ENCODE results near the gene TARS1.
A peak's percentile ranks its signal among the peaks of the same experiment; 100 is the strongest.

TARS1 gene

DNA sequence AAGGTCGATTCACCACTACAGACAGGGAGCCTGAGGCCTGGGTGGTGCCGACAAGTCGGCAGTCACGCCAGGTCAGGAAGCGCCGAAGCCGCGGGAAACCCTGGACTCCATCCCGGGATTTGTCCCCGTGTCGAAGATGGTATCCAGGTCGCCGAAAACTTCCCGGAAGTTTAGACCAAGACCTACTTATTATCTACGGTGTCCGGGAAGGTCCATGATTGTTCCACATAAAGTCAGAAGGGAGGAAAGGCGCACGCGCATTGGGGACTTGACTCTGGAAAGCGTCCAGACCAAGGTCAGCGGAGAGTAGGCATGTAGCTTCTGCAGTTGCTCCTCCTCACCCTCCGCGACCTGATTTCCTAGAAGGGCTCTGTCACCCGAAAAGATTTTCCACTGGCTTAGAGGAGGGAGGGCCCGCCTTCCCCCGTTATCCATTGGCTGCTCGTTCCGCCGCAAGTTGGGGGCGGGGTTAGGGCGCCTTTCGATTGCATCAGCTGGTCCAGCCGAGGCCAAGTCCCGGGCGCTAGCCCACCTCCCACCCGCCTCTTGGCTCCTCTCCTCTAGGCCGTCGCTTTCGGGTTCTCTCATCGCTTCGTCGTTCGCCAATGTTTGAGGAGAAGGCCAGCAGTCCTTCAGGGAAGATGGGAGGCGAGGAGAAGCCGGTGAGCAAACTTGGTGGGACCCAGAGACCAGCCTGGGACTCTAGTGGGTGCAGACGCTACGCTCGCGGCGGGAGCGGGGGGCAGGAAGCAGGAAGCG lies at the start of gene TARS1:
Gene TARS1, plus strand, starts transcription at position 484 of the 759 bp plus-strand sequence. Its CDS starts 122 bp downstream, at position 606.
- DNase-seq = peak; percentile 98

DNA sequence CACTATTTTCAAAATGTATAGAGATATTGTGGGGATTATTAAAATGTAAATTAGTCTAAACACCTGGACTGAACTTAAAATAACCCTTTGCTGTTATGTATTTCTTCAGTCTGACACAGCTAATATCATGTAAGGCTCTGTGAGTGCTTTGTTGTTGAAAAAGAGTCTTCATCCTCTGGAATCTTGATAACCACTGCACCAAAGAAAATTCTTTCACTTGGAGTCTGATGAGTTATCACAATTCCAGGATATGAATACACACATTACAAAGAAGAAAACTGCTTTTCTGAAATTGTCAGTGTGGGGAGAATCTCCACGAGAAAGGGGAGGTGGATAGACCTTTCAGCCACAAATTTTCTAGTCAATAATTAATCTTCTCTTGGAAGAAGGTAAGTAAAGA lies 42.3 kb upstream of the TARS1 start:
- DNase-seq = no peak

DNA sequence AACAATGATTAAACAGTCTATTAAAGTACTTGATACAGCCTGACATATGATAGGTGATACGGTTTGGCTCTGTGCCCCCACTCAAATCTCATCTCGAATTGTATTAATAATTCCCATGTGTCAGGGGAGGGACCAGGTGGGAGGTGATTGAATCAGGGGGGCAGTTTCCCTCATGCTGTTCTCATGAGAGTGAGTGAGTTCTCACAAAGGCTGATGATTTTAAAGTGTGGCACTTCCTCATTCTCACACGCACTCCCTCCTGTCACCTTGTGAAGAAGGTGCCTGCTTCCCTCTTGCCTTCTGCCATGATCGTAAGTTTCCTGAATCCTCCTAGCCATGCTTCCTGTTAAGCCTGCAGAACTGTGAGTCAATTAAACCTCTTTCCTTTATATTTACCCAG lies 40.1 kb upstream of the TARS1 start:
- no peak for DNase-seq

DNA sequence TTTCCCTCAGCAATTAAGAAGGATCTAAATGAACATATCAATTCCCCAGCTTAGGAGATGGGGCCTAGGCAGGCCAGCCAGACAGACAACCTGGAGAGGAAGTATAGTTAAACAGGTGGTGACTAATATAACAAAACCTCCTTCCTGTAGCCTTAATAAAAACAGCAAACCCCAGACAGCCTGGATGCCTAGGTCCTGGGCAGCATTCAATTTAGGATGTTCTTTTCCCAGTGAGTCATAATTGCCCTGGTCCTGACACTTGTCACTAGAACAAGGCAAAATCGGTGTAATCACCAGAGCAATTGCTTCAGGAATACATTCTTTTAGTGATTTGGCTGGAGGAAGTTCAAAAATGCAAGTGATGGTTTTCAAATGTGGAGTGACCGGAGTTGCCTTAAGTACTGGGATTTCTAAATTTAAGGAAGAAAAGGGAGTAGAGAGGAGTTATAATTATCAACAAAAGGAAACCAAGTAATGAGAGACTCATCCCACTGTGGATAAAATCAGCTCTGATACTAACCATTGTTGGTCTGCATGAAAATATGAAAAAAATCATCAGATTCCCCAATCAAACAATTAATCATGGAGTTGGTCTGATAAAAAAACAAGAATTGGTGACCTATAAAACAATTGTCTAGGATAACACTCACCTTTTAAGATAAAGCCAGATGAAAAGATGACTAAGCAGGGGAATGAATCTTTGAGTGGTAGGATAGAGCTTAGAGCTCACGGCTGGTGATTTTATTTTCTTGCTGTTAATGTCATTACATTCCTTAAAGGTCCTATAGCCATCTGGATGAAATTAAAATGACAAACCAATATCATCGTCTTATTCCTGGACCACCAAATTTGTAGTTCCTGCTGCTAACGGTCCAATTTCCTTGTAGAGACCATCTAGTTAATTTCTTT lies 39.0 kb upstream of the TARS1 start:
- DNase-seq = no peak

DNA sequence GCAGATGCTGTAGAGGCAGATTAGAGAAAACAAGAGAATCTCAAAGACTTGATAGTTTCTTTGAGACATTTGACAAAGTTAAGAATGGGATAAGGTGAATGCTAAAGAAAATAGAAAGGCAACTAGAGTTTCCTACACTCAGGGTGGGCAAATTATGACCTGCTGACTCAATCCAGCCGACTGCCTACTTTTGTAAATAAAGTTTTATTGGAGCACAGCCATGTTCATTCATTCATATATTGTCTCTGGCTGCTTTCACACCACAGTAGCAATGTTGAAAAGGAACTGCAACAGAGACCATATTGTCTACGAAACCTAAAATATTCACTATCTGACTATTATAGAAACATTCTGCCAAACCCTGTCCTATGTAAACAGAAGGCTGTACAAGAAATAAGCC lies 37.6 kb upstream of the TARS1 start:
- DNase-seq = no peak

DNA sequence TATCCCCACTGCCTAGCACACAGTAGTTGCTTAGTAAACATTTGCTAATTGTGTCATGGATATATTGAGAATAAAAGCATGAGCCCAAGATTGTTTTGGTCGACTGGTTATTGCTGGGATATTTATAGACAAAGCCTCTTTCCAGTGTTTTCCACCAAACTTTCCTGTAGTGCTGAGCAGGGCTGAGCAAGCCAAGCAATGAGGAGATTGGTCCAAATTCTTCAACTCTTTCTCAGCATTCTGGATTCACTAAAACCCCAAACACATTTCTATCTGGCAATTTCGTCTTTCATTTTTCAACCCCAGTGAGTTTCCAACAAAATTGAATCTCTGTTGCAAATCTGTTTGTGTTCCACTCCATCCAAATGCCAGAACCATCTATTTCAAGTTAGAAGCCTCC lies 31.9 kb upstream of the TARS1 start:
- no peak for DNase-seq

DNA sequence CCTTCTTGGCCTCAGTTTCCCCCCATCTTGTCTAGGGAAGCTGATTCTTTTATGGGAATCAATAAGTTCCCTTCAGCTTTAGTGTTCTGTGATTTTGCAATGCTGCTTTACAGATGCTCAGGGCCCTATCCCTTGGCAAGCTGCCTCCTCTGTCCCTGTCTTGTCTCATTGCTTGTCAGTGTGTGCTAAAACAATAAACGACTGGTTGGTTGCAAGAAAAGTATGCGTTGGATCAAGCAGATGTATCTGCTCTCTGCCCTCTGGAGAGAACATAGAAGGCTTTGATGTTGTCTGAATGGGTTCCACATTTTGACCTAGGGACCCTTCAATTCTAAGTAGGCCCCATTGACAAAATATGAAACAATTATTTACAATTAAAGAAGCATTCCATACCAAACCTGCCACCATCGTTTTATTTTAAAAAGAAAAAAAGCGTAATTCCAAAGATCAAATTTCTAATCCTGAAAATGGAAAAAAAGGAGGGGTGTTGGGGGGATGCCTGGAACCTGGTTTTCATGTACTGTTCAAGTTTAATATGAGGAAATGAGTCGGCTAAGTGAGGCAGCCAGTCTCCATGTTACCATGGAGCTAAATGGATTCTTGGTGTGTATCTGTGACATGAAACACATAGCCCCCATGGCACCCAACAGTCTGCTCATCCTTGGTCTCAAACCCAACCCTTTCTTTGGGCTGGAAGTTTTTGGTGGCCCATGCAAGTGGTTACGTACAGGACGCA lies 31.2 kb upstream of the TARS1 start:
- no peak for DNase-seq

DNA sequence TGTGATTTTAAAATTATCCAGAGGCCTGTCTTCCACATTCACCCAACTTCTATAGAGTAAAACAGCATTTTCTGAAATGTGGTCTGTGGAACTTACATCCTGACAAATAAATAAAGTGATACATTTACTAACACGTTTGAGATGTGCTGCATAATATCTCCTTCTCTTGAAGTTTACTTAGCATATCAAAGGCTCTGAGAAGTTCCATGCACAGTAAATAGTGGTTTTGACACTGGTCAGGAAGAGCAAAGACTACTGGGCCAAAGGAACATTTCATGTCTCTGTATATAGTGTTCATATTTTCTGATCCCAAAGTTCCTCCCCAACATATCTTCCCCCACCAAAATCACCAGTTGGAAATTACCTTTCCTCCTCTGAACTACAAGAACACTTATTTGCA lies 30.5 kb upstream of the TARS1 start:
- DNase-seq = no peak

DNA sequence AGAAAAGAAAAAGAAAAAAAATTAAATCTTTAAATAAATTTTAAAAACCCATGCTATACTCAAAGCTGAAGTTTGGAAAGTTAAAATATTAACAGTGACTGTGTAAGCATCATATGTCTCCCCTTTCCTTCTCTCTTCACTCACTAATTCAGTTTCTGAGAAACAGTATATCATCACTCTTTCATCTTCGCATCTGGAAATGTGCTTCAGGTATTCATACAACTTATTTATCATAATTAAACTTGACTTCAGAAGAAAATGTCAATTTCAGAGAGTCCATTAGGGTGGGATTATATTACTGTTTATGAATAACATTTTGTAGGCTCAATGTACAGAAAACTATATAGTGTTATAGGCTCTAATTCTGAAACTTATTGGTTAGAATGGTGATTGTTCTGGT lies 29.3 kb upstream of the TARS1 start:
- DNase-seq = no peak

DNA sequence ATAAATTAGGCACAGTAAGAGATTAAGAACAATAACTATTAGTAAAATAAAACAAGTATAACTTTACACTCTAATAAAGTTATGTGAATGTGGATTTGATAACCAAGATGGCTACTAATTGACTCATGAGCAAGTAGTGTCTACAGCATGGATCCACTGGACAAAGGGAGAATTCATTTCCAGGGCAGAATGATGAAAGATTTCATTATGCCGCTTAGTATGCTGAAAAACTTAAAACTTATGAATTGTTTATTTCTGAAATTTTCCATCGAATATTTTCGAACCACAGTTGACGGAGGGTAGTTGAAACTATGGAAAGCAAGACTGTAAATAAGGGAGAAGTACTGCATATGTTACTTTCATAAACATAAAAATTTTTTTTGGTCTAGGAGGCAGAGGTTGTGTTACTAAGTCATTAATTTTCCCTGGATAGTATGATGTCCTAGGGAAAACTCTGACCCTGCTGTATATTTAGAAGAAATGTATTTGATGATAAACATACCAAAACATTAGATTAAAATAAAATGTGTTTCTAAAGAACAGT lies 24.9 kb upstream of the TARS1 start:
- no peak for DNase-seq

DNA sequence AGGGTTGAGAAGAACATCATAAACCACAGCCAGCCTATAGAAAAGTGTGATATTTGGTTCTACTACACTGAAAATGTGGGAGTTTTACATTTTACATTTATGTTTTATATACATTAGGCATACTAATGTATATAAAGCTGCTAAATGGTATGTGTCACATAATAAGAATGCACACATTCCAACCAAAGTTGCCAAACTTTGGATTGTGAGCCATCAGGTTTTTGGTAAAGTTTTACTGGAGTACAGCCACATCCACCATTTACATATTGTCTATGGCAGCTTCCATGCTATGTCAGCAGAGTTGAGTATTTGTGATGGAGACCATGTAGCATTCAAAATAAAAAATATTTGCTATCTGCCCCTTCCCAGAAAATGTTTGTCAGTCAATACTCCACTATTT lies 23.1 kb upstream of the TARS1 start:
- no peak for DNase-seq

DNA sequence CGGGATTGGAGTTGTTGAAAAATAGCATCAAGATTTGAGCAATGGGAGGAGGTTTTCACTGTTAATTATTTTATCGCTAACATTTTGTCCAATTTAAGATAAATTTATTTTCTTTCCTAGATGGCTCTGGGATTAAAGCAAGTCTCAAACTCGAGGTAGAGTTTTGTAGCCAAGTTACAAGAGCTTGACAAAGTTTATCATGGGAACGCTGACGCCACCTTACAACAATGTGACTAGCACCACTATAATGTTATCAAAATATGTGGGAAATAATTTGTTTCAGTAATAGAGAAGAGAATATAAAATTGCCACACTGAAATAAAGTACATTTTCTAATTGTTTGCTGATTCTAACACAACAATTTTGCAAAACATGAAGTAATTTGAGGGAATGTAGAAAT lies 19.8 kb upstream of the TARS1 start:
- DNase-seq = no peak

DNA sequence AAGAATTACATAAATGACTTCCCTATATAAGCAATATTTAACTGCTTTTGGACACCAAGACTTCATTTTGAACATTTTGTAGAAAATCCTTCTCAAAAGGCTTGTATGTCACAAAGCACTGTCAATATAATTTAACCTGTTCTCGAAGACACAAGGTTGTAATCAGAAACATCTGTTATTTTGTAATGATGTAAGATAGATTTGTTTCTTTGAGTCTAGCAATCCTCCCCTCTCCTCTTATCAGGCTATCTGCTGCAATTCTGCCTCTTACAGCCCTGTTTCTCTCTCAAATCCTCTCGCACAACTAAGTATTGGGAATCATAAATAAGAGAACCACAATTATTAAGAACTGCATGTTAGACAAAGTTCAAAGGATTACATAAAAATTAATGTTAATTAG lies 18.6 kb upstream of the TARS1 start:
- no peak for DNase-seq

DNA sequence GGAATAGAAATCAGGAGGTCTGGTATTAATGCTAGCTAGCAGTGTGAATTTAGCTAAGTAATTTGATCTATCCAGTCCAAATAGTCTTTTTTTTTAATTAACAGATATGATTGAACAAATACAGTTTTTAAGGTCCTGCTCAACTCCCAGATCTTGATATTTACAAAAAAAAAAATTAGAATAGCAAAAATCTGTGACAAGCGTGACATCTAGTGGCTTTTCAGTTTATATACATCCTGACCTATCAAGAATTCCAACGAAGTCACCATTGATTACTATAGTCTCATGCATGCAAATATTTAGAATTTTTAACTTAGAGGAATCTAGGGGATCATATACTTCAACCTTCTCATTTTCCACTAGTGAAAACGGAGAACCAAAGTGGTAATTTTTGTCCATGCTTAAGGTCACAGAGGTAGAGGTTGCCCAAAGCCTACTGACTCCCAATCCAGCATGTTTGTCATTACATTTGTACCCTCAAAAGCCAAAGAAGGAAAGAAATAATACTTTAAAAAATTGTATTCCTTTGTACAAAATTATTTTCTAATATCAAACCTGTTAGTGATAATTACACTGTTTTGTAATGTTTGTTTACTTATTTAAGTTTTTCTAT lies 17.6 kb upstream of the TARS1 start:
- no peak for DNase-seq

DNA sequence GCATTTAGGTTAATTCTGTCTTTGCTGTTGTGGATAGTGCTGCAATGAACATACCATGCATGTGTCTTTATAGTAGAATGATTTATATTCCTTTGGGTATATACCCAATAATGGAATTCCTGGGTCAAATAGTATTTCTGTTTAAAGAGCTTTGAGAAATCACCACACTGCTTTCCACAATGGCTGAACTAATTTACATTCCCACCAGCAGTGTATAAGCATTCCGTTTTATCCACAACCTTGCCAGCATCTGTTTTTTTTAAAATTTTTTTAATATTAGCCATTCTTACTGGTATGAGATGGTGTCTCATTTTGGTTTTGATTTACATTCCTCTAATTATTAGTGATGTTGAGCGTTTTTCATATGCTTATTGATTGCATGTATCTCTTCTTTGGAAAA lies 15.5 kb upstream of the TARS1 start:
- no peak for DNase-seq

DNA sequence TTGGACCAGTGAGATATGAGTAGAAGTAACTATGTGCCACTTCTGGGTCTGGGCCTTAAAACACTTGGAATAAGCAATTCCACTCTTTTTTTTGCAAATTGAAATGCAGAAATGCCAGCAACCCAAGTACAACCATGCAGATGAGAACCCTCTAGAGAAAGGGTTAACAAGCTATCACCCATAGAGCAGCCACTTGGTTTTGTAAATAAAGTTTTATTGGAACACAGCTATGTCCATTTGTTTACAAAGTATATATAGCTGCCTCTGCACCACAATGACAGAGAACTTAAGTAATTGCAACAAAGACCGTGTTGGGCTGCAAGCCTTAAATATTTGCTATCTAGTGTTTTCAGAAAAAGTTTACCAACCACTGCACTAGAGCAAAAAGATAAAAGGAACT lies 9.8 kb upstream of the TARS1 start:
- no peak for DNase-seq

DNA sequence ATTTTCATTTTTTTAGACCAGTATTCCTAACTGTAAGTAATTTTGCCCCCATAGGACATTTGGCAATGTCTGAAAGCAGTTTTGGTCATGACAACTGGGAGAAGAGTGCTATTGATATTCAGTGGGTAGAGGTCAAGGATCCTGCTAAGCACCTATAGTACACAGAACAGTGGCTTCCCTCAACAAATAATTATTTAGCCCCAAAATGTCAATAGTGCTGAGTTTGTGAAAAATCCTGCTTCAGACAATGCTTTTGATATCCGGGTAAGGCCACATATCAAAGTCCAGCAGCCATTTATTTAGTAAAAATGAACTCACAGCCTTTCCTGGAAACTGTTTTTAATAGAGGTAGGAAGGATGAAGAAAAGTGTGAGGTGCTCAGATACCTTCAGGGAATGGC lies 8.1 kb upstream of the TARS1 start:
- no peak for DNase-seq

DNA sequence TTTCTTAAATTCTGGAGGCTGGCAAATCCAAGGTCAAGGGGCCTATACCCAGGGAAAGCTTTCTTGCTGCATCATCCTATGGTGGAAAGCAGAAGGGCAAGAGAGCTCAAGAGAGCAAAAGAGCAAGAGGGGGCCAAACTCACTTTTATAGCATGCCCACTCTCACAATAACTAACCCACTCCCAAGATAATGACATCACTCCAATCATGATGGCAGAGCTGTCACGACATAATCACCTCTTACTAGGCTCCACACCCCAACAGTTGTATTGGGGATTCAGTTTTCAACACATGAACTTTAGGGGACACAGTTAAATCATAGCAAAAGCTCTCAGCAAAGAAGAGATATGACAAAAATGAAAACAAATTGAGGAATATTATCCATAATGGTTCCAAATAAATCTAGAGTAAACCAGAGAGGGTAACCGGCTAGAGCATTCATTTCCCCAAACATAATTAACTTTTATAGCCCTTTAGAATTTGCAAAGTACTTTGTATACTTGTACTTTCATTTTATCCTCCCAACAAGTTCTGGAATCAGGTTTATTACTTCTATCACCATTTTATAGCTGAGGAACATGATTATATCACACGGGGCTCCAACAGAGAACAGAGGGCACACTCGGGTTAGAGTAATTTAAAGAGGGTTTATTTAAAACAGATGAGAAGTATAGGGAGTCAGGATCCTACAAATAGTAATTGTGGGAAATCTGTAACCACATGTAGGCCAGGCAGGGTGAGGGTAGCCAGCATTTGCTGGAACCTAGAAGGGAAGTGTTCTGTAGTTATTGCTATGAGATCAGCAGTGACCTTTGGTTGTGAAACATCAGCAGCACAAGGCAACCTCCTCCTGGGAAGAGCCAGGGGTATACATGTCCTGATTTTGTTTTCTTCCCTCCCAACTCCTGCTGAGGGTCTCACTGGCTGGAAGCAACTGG lies 7.2 kb upstream of the TARS1 start:
- DNase-seq = no peak

DNA sequence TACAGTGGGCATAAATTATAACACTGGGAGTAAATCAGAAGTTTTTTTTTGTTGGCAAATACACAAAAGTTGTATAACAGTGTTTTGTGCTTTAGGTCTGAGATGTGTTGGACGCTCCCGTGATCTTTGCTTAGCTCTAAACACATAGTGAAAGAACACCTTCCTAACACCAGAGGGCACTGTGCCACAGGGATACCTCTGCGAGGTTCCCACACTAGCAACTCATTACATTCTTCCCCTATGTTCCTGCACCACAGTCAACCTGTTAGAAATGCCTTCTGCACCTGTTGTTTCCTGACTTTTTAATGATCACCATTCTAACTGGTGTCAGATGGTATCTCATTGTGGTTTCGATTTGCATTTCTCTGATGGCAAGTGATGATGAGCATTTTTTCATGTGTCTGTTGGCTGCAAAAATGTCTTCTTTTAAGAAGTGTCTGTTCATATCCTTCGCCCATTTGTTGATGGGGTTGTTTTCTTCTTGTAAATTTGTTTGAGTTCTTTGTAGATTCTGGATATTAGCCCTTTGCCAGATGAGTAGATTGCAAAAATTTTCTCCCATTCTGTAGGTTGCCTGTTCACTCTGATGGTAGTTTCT lies 4.8 kb upstream of the TARS1 start:
- peak; percentile 37 for DNase-seq

DNA sequence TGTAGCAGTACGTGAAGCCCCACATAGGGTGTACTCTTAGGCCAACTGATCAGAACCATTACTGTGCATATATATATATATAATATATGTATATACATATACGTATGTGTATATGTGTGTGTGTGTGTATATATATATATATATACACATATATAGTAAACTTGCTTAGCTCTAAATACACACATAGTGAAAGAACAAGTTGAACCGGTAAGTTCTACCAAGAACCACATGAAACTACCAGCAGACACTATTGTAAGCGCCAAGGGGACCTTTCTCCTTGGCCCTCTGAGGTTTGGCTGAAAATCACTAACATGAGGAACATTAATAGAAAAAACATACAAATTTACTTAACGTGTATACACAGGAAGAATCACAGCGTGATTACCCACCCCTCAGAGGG lies 1.8 kb upstream of the TARS1 start:
- DNase-seq = no peak

DNA sequence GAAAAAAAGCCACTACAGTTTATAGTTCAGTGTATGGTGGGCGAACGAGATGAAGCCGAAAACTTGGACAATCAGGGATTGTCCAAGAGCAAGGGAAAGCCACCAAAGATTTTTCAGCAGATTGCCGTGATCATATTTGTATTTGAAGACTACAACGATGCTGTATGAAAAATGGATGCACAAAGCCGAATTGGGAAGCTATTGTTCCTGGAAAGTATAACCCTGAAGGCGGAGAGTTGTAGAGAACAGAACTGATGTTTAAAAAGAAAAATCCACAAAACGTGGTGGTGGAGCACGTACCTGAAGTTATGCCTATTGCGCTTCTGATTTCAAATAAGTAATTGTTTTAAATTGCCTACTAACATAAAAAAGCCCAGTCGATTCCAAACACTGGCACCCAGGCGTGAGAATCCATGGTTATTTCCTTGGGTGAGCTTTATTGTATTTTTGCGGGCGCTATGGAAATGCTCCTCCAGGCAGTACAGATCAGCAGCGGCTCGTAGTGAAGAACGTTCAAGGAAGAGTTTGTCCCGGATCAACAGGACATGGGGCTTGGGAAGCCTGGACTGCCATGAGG lies 772 bp upstream of the TARS1 start:
- DNase-seq = no peak

Measured in NCI-H2107 (cell line).